ENCODE data around the gene GTF2H1.
A peak's percentile ranks its signal among the peaks of the same experiment; 100 is the strongest.
"Not testable (repeated sequence)": the region's sequence is repeated elsewhere in the genome, so short reads cannot be mapped to it uniquely, and the experiment has no call there.

GTF2H1 gene

DNA sequence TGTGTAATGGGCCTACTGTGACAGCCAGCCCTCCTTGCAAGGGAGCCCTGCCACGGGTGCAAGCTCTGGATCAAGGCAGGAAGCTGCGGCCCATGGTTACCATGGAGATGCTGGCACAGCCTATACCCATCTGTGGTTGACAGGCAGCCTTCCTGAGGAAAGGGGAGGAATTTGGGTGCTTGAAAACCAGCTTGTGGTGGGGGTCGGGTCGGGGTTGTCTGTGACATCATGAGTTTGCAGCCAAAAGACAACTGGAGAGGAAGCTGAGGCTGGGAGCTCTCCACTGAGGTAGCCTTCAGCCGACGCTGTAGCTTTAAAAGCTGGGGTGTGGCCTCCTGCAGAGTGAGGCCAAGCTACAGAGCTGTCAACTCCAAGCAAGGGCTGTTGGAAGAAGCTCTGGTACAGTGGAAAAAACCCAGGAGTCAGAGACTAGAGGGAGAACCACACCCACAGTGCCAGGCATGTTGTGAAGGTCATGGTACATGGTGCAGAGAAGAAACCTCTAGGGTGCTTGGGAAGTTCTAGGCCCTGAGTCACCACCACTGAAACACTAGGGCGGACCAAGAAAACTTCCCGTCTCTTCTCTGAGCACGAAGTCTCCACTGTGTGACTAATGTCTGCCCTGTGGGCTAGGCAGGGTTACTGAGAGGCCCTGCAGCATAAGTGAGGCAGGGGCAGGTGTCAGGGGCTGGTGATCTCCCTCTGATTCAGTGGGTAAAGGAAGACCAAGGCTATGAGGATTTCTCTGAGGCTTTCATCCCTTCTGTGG, 61.2 kb downstream of the GTF2H1 start:
- Histone ChIP-seq H3K9me3 (replicated peaks; ENCODE audit: low read length) (no peaks in the 10 kb centered on the region), H3K36me3 (ENCODE audit: insufficient read depth, low read length) (no peaks in the 10 kb centered on the region), H3K9ac (ENCODE audit: low read depth, low read length) (peak overlapping the region; percentile 79), H3K4me2 (ENCODE audit: low read length) (peak overlapping the region; percentile 73), H3K4me3 (ENCODE audit: low read length) (peak overlapping the region; percentile 41), H3K4me1 (ENCODE audit: control insufficient read depth, insufficient read depth, low read length) (peaks cover 26% of the 10 kb centered on the region), H3K27me3 (ENCODE audit: control insufficient read depth, insufficient read depth, low read length) (no peaks in the 10 kb centered on the region)

DNA sequence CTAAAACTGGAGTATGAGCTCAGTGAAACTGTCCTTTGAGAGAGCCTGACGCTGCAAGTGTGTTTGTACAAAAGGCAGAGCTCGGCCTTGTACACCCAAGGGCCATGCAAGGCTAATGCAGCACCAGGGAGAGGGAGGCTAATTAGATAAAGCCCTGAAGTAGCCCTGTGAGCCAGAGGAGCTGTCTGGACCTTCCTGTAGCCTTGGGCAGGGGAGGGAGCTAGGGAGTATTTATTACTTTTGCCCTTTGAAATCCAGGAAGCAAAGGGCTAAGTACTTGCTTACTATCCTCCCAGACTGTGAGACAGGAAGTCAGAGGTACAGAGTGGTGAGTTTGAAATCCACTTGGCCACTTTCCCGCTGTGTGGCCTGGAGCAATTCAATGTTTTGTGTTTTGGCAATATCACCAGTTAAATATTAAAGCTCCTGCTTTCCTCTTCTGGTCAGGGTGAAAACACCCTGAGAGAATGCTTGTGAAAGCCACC, 61.8 kb downstream of the GTF2H1 start:
- Histone ChIP-seq H3K9me3 (replicated peaks; ENCODE audit: low read length) (no peaks in the 10 kb centered on the region), H3K27me3 (ENCODE audit: control insufficient read depth, insufficient read depth, low read length) (no peaks in the 10 kb centered on the region), H3K4me3 (ENCODE audit: low read length) (peak overlapping the region; percentile 41), H3K36me3 (ENCODE audit: insufficient read depth, low read length) (no peaks in the 10 kb centered on the region), H3K4me1 (ENCODE audit: control insufficient read depth, insufficient read depth, low read length) (peaks cover 26% of the 10 kb centered on the region), H3K9ac (ENCODE audit: low read depth, low read length) (peak overlapping the region; percentile 79), H3K4me2 (ENCODE audit: low read length) (peak overlapping the region; percentile 70)

DNA sequence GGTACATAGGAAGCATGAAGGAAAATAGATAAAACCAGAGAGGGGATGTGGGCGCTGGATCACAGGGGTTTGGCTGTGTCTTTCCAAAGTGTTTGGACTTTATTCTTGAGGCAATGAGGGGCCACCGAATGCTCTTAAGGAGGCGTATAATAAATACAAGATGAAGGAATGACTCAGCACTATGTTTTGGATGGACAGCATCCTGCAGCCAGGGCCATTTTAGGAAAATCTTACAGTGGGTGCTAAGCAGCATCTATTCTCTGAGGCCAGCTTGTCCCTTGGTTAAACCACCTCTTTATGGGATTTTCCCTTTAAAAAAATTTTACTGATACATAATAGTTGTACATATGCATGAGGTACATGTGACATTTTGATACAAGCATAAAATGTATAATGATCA, 67.7 kb downstream of the GTF2H1 start:
- peaks cover 2% of the 10 kb centered on the region for H3K36me3 ChIP-seq (ENCODE audit: insufficient read depth, low read length)
- H3K27me3 ChIP-seq (ENCODE audit: control insufficient read depth, insufficient read depth, low read length), result no peaks in the 10 kb centered on the region
- H3K9me3 ChIP-seq (replicated peaks; ENCODE audit: low read length), result no peaks in the 10 kb centered on the region
- no peak overlapping the region for H3K4me2 ChIP-seq (ENCODE audit: low read length)
- peaks cover 28% of the 10 kb centered on the region for H3K4me1 ChIP-seq (ENCODE audit: control insufficient read depth, insufficient read depth, low read length)
- H3K4me3 ChIP-seq (ENCODE audit: low read length), result no peak overlapping the region
- no peak overlapping the region for H3K9ac ChIP-seq (ENCODE audit: low read depth, low read length)

DNA sequence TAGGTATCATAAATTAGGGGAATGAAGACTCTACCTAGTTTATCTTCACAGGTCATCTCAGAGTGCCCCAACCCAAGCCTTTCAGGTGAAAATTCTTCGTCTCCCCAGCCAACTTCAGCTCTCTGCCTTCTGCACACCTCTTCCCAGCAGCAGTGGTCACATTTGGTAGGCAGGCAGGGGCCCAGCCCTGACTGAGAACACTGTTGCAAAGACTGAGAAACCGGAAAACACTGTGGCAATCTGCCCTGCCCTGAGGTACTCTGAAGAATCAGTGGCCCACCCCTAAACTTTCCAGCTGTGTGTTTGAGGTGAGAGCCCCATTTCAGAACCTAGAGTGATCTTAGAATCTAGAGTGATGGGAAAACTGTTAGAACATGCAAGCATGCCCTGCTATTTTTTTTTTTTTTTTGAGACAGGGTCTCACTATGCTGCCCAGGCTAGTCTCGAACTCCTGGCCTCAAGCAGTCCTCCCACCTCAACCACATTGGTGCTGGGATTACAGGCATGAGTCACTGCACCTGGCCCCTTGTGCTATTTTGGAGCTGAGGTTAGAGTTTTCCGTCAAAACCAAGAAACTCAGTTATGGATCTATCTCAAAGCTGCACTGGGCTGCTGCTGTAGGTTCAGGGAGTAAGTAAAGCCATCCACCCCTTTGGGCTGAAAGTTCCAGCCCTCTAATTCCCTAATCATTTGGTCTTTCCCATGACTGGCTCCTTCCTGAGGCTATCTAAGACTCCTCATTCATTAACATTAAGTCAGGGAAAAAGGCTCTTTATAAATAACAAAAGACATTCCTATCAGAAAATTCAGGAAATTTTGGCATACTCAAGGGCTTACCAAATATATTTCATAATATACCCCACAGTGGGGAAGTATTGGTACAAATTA, 70.3 kb downstream of the GTF2H1 start:
- peaks cover 24% of the 10 kb centered on the region for H3K36me3 ChIP-seq (ENCODE audit: insufficient read depth, low read length)
- H3K4me2 ChIP-seq (ENCODE audit: low read length), result no peak overlapping the region
- no peak overlapping the region for H3K9ac ChIP-seq (ENCODE audit: low read depth, low read length)
- H3K4me1 ChIP-seq (ENCODE audit: control insufficient read depth, insufficient read depth, low read length), result peaks cover 36% of the 10 kb centered on the region
- no peak overlapping the region for H3K4me3 ChIP-seq (ENCODE audit: low read length)
- no peaks in the 10 kb centered on the region for H3K9me3 ChIP-seq (replicated peaks; ENCODE audit: low read length)
- no peaks in the 10 kb centered on the region for H3K27me3 ChIP-seq (ENCODE audit: control insufficient read depth, insufficient read depth, low read length)

DNA sequence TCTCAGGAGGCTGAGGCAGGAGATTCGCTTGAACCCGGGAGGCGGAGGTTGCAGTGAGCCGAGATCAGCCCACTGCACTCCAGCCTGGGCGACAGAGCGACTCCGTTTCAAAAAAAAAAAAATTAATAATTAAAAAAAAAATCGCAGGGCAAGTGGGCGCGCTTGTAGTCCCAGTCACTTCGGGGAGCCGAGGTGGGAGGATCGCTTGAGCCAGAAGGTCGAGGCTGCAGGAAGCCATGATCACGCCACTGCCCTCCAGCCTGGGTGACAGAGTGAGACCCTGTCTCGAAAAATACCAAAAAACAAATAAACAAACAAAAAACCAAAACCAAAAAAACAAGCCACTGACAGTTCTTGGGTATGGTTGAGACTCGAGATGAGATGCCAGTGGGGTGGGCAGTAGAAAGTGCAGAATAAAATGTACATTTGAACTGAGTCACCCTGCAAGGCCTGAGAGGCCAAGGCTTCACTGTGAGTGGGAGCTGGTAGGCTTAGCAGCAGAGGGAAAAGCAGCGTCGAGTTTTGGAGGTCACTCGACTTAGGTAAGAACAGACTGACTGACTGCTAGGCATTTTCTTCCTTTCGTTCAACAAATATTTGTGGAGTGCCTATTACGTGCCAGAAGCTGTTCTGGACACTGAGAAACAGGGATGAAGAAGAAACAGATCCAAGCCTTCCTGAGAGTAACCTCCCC, 71.4 kb downstream of the GTF2H1 start:
- H3K4me3 ChIP-seq (ENCODE audit: low read length), result peak overlapping the region; percentile 96
- H3K9me3 ChIP-seq (replicated peaks; ENCODE audit: low read length), result no peaks in the 10 kb centered on the region
- peaks cover 34% of the 10 kb centered on the region for H3K36me3 ChIP-seq (ENCODE audit: insufficient read depth, low read length)
- peaks cover 43% of the 10 kb centered on the region for H3K4me1 ChIP-seq (ENCODE audit: control insufficient read depth, insufficient read depth, low read length)
- peak overlapping the region; percentile 99 for H3K9ac ChIP-seq (ENCODE audit: low read depth, low read length)
- H3K27me3 ChIP-seq (ENCODE audit: control insufficient read depth, insufficient read depth, low read length), result no peaks in the 10 kb centered on the region
- H3K4me2 ChIP-seq (ENCODE audit: low read length), result peak overlapping the region; percentile 87

DNA sequence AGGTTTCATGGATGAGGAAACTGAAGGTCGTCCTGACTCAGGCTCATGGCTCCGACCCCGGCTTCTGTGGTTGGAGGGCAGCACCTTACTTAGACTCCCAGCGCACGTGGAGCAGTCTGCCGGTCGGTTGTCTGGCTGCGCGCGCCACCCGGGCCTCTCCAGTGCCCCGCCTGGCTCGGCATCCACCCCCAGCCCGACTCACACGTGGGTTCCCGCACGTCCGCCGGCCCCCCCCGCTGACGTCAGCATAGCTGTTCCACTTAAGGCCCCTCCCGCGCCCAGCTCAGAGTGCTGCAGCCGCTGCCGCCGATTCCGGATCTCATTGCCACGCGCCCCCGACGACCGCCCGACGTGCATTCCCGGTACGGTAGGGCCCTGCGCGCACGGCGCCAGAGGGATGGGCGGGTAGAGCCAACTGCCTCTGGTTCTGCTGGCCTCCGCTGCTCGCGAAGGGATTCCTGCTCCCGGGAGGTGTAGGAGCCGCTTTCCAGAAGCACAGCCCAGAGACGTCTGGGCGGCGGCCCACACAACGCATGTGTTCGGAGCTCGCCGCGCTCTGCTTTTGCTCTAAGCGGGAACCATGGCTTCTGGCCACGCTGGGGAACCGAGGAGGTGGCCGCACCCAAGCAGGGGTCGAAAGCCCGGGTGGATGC, 72.0 kb downstream of the GTF2H1 start, which contains the start of gene LDHA:
Gene LDHA (plus strand): TSS at position 289 of the 653 bp plus-strand sequence. CDS start 2,280 bp downstream, outside the sequence.
- H3K36me3 ChIP-seq (ENCODE audit: insufficient read depth, low read length), result peaks cover 41% of the 10 kb centered on the region
- H3K9me3 ChIP-seq (replicated peaks; ENCODE audit: low read length), result no peaks in the 10 kb centered on the region
- H3K27me3 ChIP-seq (ENCODE audit: control insufficient read depth, insufficient read depth, low read length), result no peaks in the 10 kb centered on the region
- H3K4me2 ChIP-seq (ENCODE audit: low read length), result peak within 1 kb of the TSS; percentile 92
- peaks cover 47% of the 10 kb centered on the region for H3K4me1 ChIP-seq (ENCODE audit: control insufficient read depth, insufficient read depth, low read length)
- H3K9ac ChIP-seq (ENCODE audit: low read depth, low read length), result peak within 1 kb of the TSS; percentile 99
- H3K4me3 ChIP-seq (ENCODE audit: low read length), result peak within 1 kb of the TSS; percentile 96

DNA sequence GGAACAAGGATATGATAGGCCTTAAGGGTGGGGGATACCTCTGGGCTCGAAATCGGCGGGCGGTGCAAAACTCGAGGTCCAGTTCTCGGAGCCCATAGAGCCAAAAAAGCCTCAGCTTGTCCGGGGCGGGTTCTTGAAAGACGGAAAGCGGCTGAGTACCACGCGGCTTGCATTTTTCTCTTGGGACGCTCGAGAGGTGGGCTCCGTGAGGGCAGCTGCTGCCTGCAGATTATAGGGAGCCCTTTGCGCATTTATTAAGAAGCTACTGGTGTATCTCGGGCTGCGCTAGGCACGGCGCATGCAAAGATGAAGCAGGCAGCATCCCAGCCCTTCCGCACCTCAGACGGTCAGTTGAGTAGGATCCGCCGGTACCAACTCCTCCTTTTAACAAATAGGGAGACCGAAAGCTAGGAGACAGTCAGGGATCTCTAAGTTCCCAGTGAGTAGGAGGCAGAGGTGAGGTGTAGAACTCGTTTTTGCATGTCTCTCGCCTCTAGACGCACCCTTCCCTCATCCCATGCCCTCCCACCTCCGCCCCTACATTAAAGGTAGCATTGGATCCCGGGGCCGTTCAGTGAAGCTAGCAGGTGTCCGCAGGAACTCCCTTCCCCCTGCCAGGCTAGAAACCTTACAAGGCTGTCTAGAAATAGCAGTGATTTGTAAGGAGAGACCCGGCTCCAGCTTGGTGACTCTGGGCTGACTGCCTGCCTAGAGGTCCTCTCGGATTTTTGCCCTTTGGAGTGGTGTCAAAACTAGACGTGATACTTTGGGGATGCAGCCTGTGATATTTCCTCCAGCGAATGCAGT, 72.8 kb downstream of the GTF2H1 start:
- Histone ChIP-seq H3K36me3 (ENCODE audit: insufficient read depth, low read length) (peaks cover 48% of the 10 kb centered on the region), H3K9me3 (replicated peaks; ENCODE audit: low read length) (no peaks in the 10 kb centered on the region), H3K4me2 (ENCODE audit: low read length) (peak overlapping the region; percentile 92), H3K4me1 (ENCODE audit: control insufficient read depth, insufficient read depth, low read length) (peaks cover 47% of the 10 kb centered on the region), H3K4me3 (ENCODE audit: low read length) (peak overlapping the region; percentile 96), H3K9ac (ENCODE audit: low read depth, low read length) (peak overlapping the region; percentile 99), H3K27me3 (ENCODE audit: control insufficient read depth, insufficient read depth, low read length) (no peaks in the 10 kb centered on the region)

DNA sequence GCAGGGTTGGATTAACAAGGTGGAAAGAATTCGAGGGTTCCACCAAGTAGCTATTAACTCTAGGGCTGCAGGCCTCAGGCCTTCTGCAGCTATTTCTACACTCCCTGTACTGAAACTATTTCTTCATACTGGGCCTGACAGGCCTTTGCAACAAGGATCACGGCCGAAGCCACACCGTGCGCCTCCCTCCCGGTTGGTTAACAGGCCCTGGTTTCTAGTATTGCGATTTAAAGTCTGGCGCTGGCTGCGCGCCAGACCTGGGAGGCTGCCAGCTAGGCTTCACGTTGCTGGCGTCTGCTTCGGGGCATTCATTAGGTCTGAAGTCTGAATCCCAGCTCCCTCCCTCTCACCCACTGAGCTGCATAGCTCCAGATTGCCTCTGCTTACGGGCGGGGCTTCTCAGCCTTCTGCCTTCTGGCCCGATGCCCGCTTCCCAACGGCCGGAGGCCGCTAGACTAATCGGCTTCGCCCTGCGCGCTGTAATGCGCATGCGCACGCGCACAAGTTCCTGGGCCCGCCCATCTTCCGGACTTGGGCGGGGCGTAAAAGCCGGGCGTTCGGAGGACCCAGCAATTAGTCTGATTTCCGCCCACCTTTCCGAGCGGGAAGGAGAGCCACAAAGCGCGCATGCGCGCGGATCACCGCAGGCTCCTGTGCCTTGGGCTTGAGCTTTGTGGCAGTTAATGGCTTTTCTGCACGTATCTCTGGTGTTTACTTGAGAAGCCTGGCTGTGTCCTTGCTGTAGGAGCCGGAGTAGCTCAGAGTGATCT, 73.6 kb downstream of the GTF2H1 start:
- Histone ChIP-seq H3K27me3 (ENCODE audit: control insufficient read depth, insufficient read depth, low read length) (no peaks in the 10 kb centered on the region), H3K4me1 (ENCODE audit: control insufficient read depth, insufficient read depth, low read length) (peaks cover 47% of the 10 kb centered on the region), H3K9ac (ENCODE audit: low read depth, low read length) (peak overlapping the region; percentile 99), H3K9me3 (replicated peaks; ENCODE audit: low read length) (no peaks in the 10 kb centered on the region), H3K36me3 (ENCODE audit: insufficient read depth, low read length) (peaks cover 55% of the 10 kb centered on the region), H3K4me2 (ENCODE audit: low read length) (peak overlapping the region; percentile 92), H3K4me3 (ENCODE audit: low read length) (peak overlapping the region; percentile 96)

DNA sequence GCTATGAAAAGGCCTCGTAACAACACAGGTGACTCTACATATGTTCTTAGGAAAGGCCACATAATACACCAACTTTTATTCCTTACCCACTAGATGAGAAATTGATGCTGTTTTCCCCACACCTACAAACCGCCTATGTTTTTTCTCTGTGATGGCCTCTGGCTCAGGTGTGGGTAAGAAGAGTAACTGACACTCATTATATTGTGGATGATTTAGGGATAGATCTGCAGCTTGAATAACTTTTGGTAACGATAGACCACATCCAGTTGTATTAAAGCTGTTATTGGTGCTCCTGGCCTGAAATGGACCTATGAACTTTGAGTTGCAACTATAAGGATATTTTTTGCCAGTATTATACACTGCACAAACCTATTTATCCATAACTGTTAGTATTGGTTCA, 75.6 kb downstream of the GTF2H1 start:
- Histone ChIP-seq H3K4me3 (ENCODE audit: low read length) (no peak overlapping the region), H3K9me3 (replicated peaks; ENCODE audit: low read length) (no peaks in the 10 kb centered on the region), H3K27me3 (ENCODE audit: control insufficient read depth, insufficient read depth, low read length) (no peaks in the 10 kb centered on the region), H3K4me2 (ENCODE audit: low read length) (peak overlapping the region; percentile 35), H3K4me1 (ENCODE audit: control insufficient read depth, insufficient read depth, low read length) (peaks cover 33% of the 10 kb centered on the region), H3K9ac (ENCODE audit: low read depth, low read length) (no peak overlapping the region), H3K36me3 (ENCODE audit: insufficient read depth, low read length) (peaks cover 70% of the 10 kb centered on the region)

DNA sequence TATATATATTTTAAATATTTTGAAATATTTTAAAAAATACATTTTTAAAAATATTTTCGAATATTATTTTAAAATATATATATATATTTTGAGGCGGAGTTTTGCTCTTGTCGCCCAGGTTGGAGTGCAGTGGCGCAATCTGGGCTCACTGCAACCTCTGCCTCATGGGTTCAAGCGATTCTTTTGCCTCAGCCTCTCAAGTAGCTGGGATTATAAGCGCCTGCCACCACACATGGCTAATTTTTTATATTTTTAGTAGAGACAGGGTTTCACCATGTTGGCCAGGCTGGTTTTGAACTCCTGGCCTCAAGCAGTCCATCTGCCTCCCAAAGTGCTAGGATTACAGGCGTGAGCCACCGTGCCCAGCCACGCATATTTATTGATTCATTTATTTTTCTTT, 78.7 kb downstream of the GTF2H1 start:
- not testable (repeated sequence) for H3K9me3 ChIP-seq (replicated peaks; ENCODE audit: low read length); H3K9ac ChIP-seq (ENCODE audit: low read depth, low read length); H3K4me2 ChIP-seq (ENCODE audit: low read length); H3K4me3 ChIP-seq (ENCODE audit: low read length); H3K27me3 ChIP-seq (ENCODE audit: control insufficient read depth, insufficient read depth, low read length)
- Histone ChIP-seq H3K4me1 (ENCODE audit: control insufficient read depth, insufficient read depth, low read length) (peaks cover 22% of the 10 kb centered on the region), H3K36me3 (ENCODE audit: insufficient read depth, low read length) (peaks cover 90% of the 10 kb centered on the region)
